K562 (cell line): ENCODE data around the gene RPS6KL1. TPM values are rescaled to one million over a fixed set of nuclear protein-coding genes. Genes with fewer than 3 reads are reported as not detected.

ENCODE experiments used
- CHCHD3 ChIP-seq: fragments of 250-450 bp; sonication (Bioruptor Pico); IDR thresholded peaks from 2 replicates; pipeline ENCODE4 v2.1.2; 2022; ENCODE audit warnings: mild to moderate bottlenecking
- CTBP1 ChIP-seq: fragments of 450-650 bp; IDR thresholded peaks from 2 replicates; pipeline ENCODE4 v1.6.1; 2016; ENCODE audit warnings: borderline replicate concordance
- SMAD4 ChIP-seq: fragments of 250-450 bp; sonication (Bioruptor Pico); conservative IDR thresholded peaks from 2 replicates; pipeline ENCODE4 v1.8.0; 2021; ENCODE audit warnings: inconsistent platforms, mild to moderate bottlenecking, moderate library complexity
- TBP ChIP-seq: optimal IDR thresholded peaks from 2 replicates; pipeline ENCODE3; 2011; ENCODE audit warnings: low read depth, low read length, improper control_type of control experiment
- TCF3 ChIP-seq: sonication (generic); formaldehyde crosslinking; IDR thresholded peaks from 2 replicates; pipeline ENCODE4 v1.4.0; 2020; ENCODE audit warnings: mild to moderate bottlenecking, missing genetic modification reagents
- ZBED1 ChIP-seq: IDR thresholded peaks from 2 replicates; pipeline ENCODE4 v1.6.1; 2014
- ZFP30 ChIP-seq: fragments of 250-450 bp; sonication (Bioruptor Pico); IDR thresholded peaks from 2 replicates; pipeline ENCODE4 v1.8.0; 2022; ENCODE audit warnings: moderate library complexity, mild to moderate bottlenecking, inconsistent platforms, borderline replicate concordance
- ZFX ChIP-seq: sonication (generic); formaldehyde crosslinking; IDR thresholded peaks from 2 replicates; pipeline ENCODE4 v1.8.0; 2022; ENCODE audit warnings: mild to moderate bottlenecking, missing genetic modification reagents, moderate library complexity
- ZNF197 ChIP-seq: fragments of 200-800 bp; sonication (Bioruptor generic); IDR thresholded peaks from 2 replicates; pipeline ENCODE4 v1.6.1; 2016; ENCODE audit warnings: low read depth, missing genetic modification characterization, missing compliant biosample characterization
- polyA plus RNA-seq, 8 experiments: library from polyadenylated mRNA; depleted of rRNA in 4 of 8; stranded (reverse) in 5 of 8; unstranded in 3 of 8; fragments of >200 nt; fragmentation: Nextera tagmentation in 2 of 8; fragmentation: Illumina TruSeq in 1 of 8; extraction: Ambion mirVana in 2 of 8; extraction: Trizol in 1 of 8; gene quantifications; 2 replicates each; pipeline versions ENCODE4 v1.2.1 to v1.2.3, GENCODE V29; 2011 to 2014; ENCODE audit warnings: inconsistent platforms in 1 of 8, missing spikeins in 1 of 8
- total RNA-seq, 7 experiments: library from RNA; depleted of rRNA in 6 of 7; stranded (reverse); fragments of >200 nt in 6 of 7; fragmentation: Illumina TruSeq in 2 of 7; extraction: Trizol in 2 of 7; gene quantifications; 2 replicates each; pipeline versions ENCODE4 v1.2.1 to v1.2.3, GENCODE V29; 2011 to 2021; ENCODE audit warnings: low replicate concordance in 1 of 7
- TF ChIP-seq, protein P1 (sequence below): IDR thresholded peaks from 2 replicates; pipeline ENCODE4 v1.6.1; 2011; ENCODE audit not compliant: insufficient read length; ENCODE audit errors: extremely low read depth
- TF ChIP-seq, protein P2 (sequence below), 3 experiments: IDR thresholded peaks in 2 of 3; conservative IDR thresholded peaks in 1 of 3; 2 replicates each; pipeline ENCODE4 v1.5.1; 2011 to 2012; ENCODE audit warnings: low read length in 3 of 3, mild to moderate bottlenecking in 3 of 3, control low read depth in 2 of 3, improper control_type of control experiment in 1 of 3, inconsistent platforms in 1 of 3, low read depth in 1 of 3, mixed read lengths in 1 of 3, moderate library complexity in 1 of 3; ENCODE audit not compliant: insufficient read depth in 2 of 3
- TF ChIP-seq, protein P3 (sequence below): IDR thresholded peaks from 2 replicates; pipeline ENCODE4 v1.6.1; 2011; ENCODE audit warnings: borderline replicate concordance, low read depth, mild to moderate bottlenecking, moderate library complexity, low read length; ENCODE audit not compliant: insufficient read depth, poor library complexity, severe bottlenecking
- TF ChIP-seq, protein P4 (sequence below): sonication (generic); formaldehyde crosslinking; IDR thresholded peaks from 2 replicates; pipeline ENCODE4 v1.8.0; 2022; ENCODE audit warnings: mild to moderate bottlenecking, low read depth, missing genetic modification reagents
- TF ChIP-seq, protein P5 (sequence below), 2 experiments: fragments of 150-350 bp in 1 of 2; IDR thresholded peaks; 2 replicates each; pipeline ENCODE4 v1.6.1; 2012 to 2016; ENCODE audit warnings: low read depth in 2 of 2, low read length in 2 of 2, mild to moderate bottlenecking in 1 of 2, moderate library complexity in 1 of 2
- TF ChIP-seq, protein P6 (sequence below): fragments of 450-650 bp; conservative IDR thresholded peaks from 2 replicates; pipeline ENCODE4 v1.6.1; 2016; ENCODE audit warnings: missing genetic modification characterization, low read depth, mild to moderate bottlenecking, missing compliant biosample characterization, moderate library complexity

Gene RPS6KL1
- total and polyA plus RNA-seq, 9 of the 15 experiments (the other 6 are each of a cell fraction or from before 2014, with no cell fraction given): 0.91 to 15.5 (median 8.1) TPM

DNA sequence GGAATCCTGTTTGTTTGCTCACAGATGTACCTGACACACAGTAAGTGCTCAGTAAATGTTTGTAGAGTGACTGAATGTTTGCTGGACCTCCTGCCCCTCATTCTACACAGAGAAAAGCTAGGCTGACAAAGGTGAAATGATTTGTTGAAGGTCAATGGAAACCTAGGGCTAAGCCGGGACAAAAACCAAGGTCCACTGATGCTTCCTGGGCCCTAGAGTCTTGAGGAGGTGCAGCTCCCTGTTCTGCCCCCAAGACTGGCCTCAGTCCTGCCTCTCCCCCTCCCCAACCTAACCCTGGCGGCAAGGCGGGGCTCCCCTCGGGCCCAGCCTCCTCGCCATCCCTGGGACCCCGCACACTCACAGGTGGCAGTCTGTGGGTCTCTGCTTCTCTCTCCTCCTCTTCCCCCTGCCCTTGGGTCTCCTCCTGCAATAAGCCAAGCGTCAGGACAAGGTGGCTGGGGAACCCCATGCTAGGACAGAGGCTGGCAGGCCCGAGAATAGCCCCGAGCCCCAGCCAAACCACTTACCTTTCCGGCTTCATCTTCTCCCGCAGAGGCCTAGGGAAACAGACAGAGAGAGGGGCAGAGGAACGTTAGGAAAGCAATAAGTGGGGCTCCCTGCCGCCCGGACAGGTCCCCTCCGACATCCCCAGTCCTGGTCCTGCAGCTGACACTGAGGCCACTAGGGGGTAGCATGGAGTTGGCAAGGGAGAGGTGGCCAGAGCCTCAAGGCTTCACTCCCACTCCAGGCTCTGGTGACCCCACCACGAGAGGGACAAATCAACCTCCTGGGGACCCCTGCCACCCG, 23.0 kb upstream of the RPS6KL1 start (continued):
- 0 out of 2 replicates have a peak, but pooled peaks have one; percentile 17 for TF ChIP-seq ZFX (CRISPR knock-in tag)
- TF ChIP-seq CTBP1: peak; percentile 21; the same call in 1 of the 2 replicates
- TF ChIP-seq ZBED1: 0 out of 2 replicates have a peak, but pooled peaks have one; percentile 56
- TF ChIP-seq ZNF197: no peak
- TF ChIP-seq ZFP30 (CRISPR knock-in tag): no peak
- TF ChIP-seq, protein P1, sequence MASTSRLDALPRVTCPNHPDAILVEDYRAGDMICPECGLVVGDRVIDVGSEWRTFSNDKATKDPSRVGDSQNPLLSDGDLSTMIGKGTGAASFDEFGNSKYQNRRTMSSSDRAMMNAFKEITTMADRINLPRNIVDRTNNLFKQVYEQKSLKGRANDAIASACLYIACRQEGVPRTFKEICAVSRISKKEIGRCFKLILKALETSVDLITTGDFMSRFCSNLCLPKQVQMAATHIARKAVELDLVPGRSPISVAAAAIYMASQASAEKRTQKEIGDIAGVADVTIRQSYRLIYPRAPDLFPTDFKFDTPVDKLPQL: peak; percentile 83
- TF ChIP-seq, protein P2, sequence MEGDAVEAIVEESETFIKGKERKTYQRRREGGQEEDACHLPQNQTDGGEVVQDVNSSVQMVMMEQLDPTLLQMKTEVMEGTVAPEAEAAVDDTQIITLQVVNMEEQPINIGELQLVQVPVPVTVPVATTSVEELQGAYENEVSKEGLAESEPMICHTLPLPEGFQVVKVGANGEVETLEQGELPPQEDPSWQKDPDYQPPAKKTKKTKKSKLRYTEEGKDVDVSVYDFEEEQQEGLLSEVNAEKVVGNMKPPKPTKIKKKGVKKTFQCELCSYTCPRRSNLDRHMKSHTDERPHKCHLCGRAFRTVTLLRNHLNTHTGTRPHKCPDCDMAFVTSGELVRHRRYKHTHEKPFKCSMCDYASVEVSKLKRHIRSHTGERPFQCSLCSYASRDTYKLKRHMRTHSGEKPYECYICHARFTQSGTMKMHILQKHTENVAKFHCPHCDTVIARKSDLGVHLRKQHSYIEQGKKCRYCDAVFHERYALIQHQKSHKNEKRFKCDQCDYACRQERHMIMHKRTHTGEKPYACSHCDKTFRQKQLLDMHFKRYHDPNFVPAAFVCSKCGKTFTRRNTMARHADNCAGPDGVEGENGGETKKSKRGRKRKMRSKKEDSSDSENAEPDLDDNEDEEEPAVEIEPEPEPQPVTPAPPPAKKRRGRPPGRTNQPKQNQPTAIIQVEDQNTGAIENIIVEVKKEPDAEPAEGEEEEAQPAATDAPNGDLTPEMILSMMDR (IDR thresholded peaks at IDR 0.05 in 2 of 3, conservative IDR thresholded peaks at IDR 0.05 in 1 of 3; ENCODE audit: insufficient read depth in 2 of 3, low read depth in 1 of 3, low read length in 3 of 3): peak; percentile 81 to 91 (median 83)
- TF ChIP-seq SMAD4: no peak
- 0 out of 2 replicates have a peak, but pooled peaks have one; percentile 9 for TF ChIP-seq TCF3 (CRISPR knock-in tag)
- TF ChIP-seq CHCHD3 (CRISPR knock-in tag): no peak
- TF ChIP-seq, protein P3, sequence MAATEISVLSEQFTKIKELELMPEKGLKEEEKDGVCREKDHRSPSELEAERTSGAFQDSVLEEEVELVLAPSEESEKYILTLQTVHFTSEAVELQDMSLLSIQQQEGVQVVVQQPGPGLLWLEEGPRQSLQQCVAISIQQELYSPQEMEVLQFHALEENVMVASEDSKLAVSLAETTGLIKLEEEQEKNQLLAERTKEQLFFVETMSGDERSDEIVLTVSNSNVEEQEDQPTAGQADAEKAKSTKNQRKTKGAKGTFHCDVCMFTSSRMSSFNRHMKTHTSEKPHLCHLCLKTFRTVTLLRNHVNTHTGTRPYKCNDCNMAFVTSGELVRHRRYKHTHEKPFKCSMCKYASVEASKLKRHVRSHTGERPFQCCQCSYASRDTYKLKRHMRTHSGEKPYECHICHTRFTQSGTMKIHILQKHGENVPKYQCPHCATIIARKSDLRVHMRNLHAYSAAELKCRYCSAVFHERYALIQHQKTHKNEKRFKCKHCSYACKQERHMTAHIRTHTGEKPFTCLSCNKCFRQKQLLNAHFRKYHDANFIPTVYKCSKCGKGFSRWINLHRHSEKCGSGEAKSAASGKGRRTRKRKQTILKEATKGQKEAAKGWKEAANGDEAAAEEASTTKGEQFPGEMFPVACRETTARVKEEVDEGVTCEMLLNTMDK: no peak
- TF ChIP-seq, protein P4, sequence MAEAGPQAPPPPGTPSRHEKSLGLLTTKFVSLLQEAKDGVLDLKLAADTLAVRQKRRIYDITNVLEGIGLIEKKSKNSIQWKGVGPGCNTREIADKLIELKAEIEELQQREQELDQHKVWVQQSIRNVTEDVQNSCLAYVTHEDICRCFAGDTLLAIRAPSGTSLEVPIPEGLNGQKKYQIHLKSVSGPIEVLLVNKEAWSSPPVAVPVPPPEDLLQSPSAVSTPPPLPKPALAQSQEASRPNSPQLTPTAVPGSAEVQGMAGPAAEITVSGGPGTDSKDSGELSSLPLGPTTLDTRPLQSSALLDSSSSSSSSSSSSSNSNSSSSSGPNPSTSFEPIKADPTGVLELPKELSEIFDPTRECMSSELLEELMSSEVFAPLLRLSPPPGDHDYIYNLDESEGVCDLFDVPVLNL (CRISPR knock-in tag): no peak
- TF ChIP-seq, protein P5, sequence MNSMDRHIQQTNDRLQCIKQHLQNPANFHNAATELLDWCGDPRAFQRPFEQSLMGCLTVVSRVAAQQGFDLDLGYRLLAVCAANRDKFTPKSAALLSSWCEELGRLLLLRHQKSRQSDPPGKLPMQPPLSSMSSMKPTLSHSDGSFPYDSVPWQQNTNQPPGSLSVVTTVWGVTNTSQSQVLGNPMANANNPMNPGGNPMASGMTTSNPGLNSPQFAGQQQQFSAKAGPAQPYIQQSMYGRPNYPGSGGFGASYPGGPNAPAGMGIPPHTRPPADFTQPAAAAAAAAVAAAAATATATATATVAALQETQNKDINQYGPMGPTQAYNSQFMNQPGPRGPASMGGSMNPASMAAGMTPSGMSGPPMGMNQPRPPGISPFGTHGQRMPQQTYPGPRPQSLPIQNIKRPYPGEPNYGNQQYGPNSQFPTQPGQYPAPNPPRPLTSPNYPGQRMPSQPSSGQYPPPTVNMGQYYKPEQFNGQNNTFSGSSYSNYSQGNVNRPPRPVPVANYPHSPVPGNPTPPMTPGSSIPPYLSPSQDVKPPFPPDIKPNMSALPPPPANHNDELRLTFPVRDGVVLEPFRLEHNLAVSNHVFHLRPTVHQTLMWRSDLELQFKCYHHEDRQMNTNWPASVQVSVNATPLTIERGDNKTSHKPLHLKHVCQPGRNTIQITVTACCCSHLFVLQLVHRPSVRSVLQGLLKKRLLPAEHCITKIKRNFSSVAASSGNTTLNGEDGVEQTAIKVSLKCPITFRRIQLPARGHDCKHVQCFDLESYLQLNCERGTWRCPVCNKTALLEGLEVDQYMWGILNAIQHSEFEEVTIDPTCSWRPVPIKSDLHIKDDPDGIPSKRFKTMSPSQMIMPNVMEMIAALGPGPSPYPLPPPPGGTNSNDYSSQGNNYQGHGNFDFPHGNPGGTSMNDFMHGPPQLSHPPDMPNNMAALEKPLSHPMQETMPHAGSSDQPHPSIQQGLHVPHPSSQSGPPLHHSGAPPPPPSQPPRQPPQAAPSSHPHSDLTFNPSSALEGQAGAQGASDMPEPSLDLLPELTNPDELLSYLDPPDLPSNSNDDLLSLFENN (IDR thresholded peaks at IDR 0.05; ENCODE audit: low read depth in 2 of 2, low read length in 2 of 2): peak in 1 of 2 experiments; percentile 28; a peak in 1 of 4 replicates
- TF ChIP-seq TBP: peak; percentile 82
- TF ChIP-seq, protein P6, sequence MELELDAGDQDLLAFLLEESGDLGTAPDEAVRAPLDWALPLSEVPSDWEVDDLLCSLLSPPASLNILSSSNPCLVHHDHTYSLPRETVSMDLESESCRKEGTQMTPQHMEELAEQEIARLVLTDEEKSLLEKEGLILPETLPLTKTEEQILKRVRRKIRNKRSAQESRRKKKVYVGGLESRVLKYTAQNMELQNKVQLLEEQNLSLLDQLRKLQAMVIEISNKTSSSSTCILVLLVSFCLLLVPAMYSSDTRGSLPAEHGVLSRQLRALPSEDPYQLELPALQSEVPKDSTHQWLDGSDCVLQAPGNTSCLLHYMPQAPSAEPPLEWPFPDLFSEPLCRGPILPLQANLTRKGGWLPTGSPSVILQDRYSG (tag): no peak
